ENCODE measurements around the gene GULP1.
"Not testable (repeated sequence)": the region's sequence is repeated elsewhere in the genome, so short reads cannot be mapped to it uniquely, and the experiment has no call there.

GULP1 gene

DNA sequence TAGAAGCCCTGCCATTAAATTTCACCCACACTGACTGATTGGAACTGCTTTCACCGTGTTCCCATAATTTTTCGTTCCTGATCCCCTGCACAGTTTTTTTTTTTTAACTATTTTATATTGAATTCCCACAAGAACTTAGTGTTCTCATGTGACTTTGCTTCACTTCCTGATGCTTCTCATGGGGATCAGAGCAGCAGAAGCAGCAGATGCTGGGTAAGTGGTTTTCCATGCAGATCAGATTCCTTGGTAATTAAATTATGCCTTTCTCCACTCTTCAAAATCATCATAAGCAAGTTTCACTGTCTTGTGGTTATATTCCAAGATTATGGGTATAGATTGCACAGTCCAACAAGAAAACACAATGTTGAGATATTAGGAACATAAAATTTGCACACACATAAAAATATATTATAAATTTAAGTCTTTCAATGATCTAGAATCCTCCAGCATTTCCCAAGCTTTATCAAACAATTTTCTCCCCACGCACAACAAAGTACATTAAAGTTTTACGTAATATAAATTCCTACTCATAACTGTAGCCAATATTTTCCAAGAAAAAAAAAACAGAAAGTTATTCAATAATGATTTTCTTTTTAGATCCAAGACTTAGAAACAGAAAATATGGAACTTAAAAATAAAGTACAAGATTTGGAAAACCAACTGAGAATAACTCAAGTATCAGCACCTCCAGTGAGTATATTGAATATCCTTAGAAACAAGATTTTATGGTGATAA is 277.9 kb downstream of the GULP1 start:
- no peak for DNase-seq

DNA sequence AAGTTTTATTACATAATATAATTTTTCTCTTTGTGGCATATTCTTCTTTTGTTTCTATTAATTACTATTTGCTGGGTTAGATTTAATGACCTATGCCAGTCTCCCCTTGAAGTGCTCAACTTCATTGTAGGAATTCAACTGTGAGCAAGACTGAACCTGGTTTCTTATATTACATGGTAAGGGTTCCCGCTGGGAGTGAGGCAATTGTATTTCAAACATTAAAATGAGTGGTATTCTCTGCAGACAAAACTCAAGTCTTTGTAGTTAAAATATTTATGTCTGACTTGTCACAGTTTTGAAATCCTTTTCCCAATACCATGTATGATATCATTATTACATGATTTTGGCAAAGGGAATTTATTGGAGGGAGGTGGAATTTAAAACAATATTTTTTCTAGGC is 278.7 kb downstream of the GULP1 start:
- no peak for DNase-seq

- no peak for DNase-seq
These were observed 280.0 kb downstream of the GULP1 start for GRCh38 chr2:188571543-188572303.

GRCh38 chr2:188572592-188572991 is 280.9 kb downstream of the GULP1 start:
- DNase-seq = no peak

DNA sequence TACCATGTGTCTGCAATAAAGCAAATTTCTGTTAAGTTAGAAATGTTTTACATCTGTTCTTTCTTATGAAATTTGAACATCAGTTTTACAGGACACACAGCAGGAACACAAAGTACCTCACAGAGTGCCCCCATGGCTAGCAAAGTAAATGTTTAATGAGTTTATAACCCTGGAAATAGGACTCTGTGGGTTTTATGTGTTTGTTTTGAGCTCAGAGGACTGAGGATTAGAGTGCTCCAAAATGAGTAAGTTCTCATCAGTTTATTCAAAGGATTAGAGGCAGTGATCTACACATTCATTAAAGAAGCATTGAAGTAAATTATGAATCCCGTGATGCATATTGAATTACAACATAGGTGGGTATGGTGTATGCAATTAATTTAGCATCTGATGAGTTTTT is 281.8 kb downstream of the GULP1 start:
- no peak for DNase-seq

GRCh38 chr2:188576006-188576405 is 284.3 kb downstream of the GULP1 start:
- DNase-seq = no peak

DNA sequence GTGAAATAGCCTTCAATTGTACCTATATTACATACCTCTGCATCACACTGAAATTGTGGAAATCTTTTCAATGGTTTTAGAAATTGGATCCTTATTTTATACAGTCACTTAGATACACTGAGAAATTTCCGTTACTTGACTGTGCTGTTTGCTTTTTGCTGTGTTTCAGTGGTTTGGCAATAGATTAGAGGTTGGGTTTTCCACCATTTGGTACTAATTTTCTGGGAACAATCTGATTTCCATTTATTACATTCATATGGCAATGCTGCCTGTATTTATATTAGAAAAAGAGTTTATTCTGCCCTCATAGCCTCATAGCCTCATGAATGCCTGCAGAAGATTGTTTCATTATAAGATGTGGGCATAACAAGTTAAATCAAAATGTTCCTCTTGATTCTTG is 285.0 kb downstream of the GULP1 start:
- no peak for DNase-seq

GRCh38 chr2:188577231-188577630 is 285.6 kb downstream of the GULP1 start:
- DNase-seq = no peak

GRCh38 chr2:188580738-188581137 is 289.1 kb downstream of the GULP1 start:
- no peak for DNase-seq

DNA sequence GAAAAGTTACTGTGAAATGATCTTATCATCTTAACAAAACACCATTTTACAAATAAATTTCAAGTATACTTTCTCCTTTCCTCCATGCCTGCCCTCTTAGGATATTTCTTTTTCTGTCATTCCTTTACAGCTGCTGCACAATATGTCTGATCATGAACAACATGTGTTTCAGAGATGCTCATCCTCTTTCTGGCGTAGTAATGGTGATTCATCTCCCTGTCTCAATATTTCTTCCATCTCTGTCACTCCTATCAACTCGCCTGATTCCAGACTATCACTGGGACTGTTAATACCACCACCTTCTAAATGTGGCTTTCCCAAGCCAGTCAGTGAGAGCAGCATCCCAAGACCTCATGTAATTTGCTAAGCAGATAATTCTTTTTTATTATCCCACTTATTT is 290.5 kb downstream of the GULP1 start:
- DNase-seq = no peak

GRCh38 chr2:188588235-188588634 is 296.6 kb downstream of the GULP1 start:
- DNase-seq = no peak

- no peak for DNase-seq
These were observed 304.4 kb downstream of the GULP1 start for GRCh38 chr2:188596054-188596453.

GRCh38 chr2:188598551-188598950 is 306.9 kb downstream of the GULP1 start:
- DNase-seq = no peak

DNA sequence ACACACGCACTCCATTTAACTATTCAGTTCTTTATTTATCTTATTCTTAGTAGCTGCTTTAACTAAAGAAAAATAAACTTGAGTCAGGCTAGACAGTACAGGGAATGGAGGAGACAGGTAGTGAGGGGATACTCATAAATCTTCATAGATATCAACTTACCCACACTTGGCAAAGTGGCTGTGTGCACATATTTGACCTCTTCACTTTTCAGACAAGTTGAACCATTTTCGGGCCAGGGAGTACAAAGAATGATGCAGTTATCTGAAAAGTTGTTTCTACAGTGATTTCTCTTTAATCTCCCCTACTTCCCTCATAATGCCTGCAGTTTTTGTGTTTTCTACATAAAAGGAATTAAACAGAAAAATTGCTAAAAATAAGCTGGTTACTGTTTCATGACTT is 307.5 kb downstream of the GULP1 start:
- no peak for DNase-seq

GRCh38 chr2:188600536-188601210 is 309.0 kb downstream of the GULP1 start:
- DNase-seq = no peak

GRCh38 chr2:188601391-188601790 is 309.7 kb downstream of the GULP1 start:
- DNase-seq = no peak

GRCh38 chr2:188601927-188602326 is 310.3 kb downstream of the GULP1 start:
- no peak for DNase-seq

GRCh38 chr2:188604579-188604978 is 312.9 kb downstream of the GULP1 start:
- DNase-seq = no peak

DNA sequence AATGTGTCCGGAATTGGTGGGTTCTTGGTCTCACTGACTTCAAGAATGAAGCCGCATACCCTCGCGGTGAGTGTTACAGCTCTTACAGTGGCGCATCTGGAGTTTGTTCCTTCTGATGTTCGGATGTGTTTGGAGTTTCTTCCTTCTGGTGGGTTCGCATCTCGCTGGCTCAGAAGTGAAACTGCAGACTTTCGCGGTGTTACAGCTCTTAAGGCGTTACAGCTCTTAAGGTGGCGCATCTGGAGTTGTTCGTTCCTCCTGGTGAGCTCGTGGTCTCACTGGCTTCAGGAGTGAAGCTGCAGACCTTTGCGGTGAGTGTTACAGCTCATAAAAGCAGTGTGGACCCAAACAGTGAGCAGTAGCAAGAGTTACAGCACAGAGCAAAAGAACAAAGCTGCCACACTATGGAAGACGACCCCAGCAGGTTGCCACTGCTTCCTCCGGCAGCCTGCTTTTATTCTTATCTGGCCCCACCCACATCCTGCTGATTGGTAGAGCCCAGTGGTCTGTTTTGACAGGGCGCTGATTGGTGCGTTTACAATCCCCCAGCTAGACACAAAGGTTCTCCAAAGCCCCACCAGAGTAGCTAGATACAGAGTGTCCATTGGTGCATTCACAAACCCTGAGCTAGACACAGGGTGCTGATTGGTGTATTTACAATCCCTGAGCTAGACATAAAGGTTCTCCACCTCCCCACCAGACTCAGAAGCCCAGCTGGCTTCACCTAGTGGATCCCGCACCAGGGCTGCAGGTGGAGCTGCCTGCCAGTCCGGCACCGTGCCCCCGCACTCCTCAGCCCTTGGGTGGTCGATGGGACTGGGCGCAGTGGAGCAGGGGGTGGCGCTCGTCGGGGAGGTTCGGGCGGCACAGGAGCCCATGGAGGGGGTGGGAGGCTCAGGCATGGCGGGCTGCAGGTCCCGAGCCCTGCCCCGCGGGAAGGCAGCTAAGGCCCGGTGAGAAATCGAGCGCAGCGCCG is 314.2 kb downstream of the GULP1 start:
- DNase-seq = not testable (repeated sequence)

- DNase-seq = not testable (repeated sequence)
These were observed 314.9 kb downstream of the GULP1 start for GRCh38 chr2:188606596-188606995.

DNA sequence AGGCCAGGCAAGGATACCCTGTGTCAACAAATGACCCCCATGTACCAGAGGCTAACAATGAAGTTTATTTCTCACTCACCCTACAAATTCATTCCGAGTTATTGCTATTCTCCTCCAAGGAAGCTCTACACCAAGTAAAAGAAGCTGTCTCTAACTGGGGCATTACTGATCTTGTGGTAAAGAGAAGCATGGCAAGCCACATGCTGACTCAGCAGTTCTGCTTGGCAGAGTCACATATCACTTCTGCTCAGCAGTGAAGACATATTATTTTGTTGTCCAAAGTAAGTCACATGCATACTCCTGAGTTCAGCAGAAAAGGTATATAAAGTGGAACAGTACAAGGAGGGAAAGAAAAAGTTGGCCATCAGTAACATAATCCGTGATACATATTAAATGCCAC is 315.8 kb downstream of the GULP1 start:
- no peak for DNase-seq

DNA sequence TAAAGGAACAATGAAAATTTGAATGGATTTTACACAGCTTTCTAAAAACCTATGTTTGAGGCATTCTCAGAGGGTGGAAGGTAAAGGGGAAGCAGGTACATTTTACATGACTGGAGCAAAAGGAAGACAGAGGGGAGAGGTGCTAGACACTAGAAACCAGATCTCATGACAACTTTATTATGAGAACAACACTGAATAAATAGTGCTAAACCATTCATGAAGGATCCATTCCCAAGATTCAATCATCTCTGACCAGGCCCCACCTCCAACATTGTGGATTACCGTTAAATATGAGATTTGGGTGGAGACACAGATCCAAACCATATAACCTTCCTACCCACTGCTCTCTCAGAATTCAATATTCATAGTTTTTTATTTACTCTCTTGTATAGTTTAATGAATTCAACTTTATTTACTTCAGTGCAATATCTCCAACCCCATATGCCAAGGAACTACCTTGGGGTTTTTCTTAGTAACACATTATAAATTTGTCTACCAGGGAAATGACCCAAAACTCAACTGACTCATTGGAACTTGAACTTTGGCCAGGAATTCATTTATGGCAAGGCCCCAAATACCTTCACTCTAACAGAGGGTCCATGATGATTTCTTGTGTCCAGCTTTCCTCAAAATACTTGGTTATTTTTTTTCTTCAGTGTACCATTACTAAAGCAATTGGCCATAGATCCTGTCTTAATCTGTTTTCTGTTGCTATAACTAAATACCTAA is 317.8 kb downstream of the GULP1 start:
- DNase-seq = no peak
